Thyroid gland (tissue), 4 donors: ENCODE data around the gene SH3RF3.

Experiments used
- CTCF ChIP-seq, 6 experiments: fragments of 200-600 bp in 3 of 6; fragments of 450-650 bp in 3 of 6; sonication (generic) in 3 of 6; IDR thresholded peaks; one replicate each; pipeline ENCODE4 v1.5.1; 2016 to 2019; ENCODE audit warnings: antibody characterized with exemption in 6 of 6, mild to moderate bottlenecking in 2 of 6, inconsistent platforms in 1 of 6, moderate library complexity in 1 of 6
- POLR2A ChIP-seq, 2 donors: fragments of 450-650 bp; IDR thresholded peaks; one replicate each; pipeline ENCODE4 v1.6.1; 2017; ENCODE audit warnings: antibody characterized with exemption in 2 of 2, mild to moderate bottlenecking in 2 of 2, moderate library complexity in 1 of 2

- no peak for TF ChIP-seq CTCF (IDR thresholded peaks at IDR 0.05)
- TF ChIP-seq POLR2A (IDR thresholded peaks at IDR 0.05) = no peak
These were observed 125.3 kb downstream of the SH3RF3 start for GRCh38 chr2:109254174-109254904.
